ENCODE measurements around the gene CDC42.

Gene CDC42

DNA sequence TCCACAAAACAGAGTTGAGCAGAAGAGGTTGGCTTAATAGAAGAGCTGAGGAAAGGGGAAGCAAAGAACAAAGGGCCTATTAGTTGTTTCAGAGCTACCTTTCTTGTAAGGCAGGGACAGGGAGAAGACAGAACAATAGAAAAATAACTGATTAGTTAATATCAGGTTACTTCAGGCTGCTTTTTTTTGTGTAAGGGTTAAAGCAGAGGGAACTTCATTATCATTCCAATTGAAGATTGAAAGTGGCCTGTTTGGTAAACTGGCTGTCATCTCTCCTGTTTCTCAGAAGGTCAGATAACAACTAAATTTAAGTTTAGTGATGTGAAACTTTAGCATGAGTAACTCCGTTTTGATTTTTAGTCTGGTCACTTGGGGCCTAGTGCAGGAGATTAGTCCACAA is 22.3 kb downstream of the CDC42 start:
- DNase-seq (ENCODE audit: low read depth in 2 of 2), result no peak

DNA sequence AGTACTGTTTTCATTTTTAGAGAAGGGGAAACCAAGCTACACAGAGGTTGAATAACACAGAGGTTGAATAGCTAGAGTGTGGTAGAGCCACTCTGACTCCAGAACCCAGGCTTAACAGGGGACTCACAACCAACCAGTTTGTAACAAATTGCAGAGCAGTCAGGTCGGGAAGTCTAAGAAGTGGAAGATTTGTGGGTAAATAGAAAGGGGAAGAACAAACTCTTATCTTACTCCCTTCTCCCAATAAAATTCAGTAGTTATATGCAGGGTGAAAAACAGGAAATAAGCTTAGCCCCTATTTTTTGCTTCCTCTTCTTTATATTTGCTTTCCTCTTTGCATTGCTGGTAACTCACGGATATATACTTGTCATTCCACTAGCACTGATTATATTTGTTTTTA is 23.2 kb downstream of the CDC42 start:
- DNase-seq (ENCODE audit: low read depth in 2 of 2), result no peak

DNA sequence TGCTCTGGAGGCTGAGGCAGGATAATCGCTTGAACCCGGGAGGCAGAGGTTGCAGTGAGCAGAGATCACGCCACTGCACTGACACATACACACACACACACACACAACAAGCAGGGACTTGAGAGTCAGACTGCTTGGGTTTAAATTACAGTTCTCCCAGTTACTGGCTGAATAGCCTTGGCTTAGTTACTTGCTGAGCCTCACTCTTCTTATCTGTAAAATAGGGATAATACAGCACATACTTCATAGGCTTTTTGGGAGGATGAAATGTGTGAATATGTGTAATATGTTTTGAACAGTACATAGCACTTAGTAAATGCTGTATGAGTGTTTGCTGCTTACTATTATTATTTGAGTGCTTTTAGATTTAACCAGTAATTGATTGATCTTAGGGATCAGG is 23.8 kb downstream of the CDC42 start:
- no peak for DNase-seq (ENCODE audit: low read depth in 2 of 2)

DNA sequence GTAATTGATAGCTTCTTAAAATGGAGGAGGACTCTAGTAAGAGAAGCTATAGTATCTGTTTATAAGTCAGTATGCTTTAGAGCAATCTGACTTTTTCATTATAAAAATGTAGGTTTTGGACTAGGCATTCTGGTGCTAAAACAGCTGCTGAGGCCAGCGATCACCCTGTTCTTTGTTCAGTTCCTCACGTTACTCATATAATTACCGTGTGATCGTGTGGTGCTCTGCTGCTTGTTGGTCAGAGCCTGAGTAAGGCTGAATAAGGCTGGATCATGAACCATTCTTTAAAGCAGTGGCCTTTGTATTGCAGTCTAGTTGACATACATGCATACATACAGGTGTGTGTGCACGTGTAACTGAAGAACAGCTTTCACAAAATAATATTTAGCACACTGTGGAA is 25.2 kb downstream of the CDC42 start:
- no peak for DNase-seq (ENCODE audit: low read depth in 2 of 2)

DNA sequence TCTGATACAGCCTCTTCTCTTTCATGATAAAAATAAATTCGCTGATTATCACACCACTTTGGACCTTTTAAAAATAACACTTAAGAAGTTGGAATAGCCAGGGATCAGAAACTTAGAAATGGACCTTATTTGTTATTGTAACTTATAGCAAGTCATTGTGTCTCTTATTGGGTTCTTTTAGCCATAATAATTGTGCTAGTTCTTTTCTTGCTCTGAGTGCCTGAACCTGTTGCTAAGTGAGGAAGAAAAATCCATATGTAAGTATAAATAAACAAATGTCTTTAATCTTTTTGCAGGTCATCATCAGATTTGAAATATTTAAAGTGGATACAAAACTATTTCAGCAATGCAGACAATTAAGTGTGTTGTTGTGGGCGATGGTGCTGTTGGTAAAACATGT is 25.6 kb downstream of the CDC42 start:
- no peak for DNase-seq (ENCODE audit: low read depth in 2 of 2)

DNA sequence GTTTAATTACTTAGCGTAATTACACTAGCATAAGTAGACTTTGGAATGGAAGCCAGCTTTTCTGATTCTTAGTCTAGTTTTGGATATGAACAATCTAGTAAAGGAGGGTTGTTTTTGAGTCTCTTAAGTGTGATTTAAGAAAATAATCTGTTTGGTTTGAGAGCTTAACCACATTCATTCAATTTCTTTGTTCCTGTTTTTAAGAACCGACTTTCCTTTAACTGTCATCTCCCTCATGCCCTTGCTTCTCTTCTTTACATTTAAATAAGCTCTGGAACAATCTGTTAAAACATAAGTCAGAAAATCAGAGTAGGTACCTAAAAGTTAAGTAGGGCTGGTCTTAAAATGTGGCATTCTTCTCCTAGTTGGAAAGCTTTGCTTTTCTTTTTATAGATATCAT is 27.7 kb downstream of the CDC42 start:
- no peak for DNase-seq (ENCODE audit: low read depth in 2 of 2)

DNA sequence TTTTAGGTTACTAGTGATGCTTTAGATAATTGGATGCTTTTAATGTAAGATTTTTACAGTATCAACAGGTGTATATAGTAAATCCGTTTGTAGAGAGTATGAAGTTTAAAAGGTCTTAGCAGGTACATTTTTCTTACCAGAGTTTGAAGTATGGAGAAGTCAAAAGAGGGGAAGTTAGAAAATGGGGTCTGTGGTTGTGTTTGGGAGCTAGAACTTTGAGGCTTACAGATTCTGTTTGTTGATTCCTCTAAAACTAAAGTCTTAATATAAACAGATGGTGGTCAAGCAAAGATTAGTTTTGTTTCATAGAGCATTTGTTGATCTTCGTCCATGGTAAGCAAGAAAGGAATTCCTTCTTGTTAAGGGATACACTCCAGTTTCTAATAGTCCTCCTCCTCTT is 35.8 kb downstream of the CDC42 start:
- DNase-seq (ENCODE audit: low read depth in 2 of 2), result no peak

DNA sequence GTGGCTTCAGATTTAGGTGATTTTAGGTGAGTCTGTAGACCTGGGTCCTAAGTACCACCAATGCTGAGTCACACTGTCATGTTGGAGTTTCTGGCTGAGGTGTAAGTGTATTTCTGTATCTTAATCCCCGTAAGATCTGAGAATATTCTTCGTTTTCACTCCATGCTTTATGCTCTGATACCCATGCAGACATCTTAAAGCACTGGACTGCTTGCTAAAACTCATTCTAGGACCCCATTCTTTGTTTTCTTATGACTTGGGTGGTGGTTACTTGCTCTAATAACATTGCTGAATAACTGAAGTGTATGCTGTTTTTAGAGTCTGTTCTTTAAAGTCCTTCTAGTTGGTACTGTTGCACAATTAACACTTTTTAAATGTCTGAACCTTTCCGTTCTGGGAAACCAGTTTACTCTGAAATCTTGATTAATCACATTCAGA is 36.6 kb downstream of the CDC42 start:
- peak in 1 of 2 donors; percentile 11 for DNase-seq (ENCODE audit: low read depth in 2 of 2)

DNA sequence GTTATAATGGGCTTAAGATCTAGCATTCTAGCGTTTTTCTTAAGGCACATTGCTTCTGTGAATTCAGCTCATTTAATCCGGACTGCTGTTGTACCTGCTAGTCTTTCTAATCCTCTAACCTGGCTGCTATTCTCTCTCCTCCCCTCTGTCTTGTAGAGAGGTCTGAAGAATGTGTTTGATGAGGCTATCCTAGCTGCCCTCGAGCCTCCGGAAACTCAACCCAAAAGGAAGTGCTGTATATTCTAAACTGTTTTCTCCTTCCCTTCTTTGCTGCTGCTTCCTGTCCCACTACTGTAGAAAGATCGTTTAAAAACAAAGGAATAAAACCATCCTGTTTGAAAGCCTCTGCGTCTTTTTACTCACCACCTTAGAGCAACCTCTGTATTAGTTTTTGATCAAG is 37.3 kb downstream of the CDC42 start:
- DNase-seq (ENCODE audit: low read depth in 2 of 2), result no peak

DNA sequence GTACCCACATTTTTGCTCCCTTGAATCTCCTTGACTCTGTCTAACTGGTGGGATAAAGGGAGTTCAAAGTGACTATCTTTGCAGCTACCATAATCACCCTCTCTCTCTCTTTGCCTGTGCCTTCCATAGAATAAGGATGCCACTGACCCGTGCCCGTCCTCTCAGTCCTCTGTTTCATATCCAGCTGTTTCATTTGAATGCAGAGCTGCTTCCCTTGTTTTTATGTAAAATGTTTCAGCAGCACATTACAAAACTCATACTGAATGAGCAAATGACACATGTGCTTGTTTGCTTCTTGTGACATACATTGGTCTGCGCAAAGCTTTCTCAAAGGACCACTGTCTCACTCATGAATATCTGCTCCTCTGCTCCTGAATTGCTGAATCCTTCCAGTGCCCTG is 38.4 kb downstream of the CDC42 start:
- DNase-seq (ENCODE audit: low read depth in 2 of 2), result no peak

DNA sequence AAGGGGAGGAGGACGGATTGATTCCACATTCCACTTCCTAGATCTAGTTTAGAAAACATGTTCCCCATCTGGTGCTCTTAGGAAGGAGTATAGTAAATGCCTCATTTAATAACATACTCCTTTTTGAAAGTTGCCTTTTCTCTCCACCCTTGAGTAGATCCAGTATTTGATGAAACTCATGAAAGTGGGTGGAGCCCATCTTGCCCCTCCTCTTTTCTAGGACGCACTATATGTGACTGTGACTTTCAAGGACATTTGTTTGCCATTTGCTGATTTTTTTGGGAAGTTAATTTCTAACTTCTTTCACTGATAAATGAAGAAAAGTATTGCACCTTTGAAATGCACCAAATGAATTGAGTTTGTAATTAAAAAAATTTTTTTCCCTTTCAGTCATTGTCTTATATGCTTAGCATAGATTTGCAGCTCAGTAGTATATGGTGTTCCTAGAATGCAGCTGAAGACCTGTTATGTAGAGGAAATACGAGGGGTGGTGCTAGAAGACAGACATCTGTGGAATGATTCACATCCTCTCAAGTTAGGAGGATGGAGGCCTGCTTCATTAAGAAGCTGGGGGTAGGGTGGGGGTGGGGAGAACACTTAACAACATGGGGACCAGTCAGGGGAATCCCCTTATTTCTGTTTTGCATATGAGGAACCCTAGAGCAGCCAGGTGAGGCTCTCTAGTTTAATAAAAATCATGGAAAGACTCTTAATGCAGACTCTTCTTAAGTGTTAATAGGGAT is 39.7 kb downstream of the CDC42 start:
- peak; percentile 27 to 44 for DNase-seq (ENCODE audit: low read depth in 2 of 2)

DNA sequence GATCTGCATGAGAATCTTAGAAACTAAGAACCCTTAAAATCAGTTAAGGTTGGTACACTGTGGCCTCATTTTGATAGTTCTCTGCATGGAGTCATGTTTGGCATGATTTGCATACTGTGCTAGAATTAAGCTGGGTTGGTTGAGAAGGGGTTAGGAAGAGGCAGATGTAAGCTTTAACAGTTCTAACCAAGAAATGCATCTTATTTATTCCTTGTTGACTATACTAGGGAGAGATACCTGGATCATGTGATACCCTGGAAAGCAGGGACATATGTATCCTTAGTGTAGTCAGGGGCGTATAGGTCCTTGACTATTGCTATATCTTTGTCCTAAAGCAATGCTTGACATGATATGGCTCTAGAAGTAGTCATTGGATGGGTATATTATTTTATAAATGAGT is 41.0 kb downstream of the CDC42 start:
- DNase-seq (ENCODE audit: low read depth in 2 of 2), result no peak

DNA sequence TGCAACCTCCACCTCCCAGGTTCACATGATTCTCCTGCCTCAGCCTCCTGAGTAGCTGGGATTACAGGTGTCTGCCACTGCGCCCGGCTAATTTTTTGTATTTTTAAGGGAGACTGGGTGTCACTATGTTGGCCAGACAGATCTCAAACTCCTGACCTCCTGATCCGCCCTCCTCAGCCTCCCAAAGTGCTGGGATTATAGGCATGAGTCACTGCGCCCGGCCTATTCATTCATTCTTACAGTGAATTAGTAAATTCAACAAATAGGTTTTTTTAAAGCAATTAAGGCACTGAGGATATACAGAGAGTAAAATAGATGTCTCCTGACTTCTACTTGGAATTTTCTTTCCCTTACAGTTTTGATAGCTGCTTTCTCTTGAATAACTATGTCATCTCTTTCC is 43.5 kb downstream of the CDC42 start:
- no peak for DNase-seq (ENCODE audit: low read depth in 2 of 2)

DNA sequence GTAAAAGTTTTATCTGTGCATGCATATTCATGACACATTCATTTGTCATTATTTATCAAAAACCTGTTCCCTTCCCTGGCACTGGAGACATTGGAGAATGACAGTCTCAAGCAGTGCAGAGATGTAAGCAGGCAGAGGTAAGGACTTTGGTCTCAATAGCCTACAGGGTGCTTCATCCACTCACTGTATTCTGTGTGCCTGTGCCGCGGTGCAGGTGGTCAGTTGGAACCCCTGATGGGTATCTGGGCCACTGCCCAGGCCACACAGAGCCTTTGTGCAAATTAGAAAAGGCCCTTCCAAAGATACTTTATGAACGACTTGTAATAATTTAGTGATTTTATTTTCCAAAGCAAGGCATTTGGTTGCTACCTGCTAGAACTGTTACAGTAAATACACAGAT is 44.0 kb downstream of the CDC42 start:
- DNase-seq (ENCODE audit: low read depth in 2 of 2), result no peak

DNA sequence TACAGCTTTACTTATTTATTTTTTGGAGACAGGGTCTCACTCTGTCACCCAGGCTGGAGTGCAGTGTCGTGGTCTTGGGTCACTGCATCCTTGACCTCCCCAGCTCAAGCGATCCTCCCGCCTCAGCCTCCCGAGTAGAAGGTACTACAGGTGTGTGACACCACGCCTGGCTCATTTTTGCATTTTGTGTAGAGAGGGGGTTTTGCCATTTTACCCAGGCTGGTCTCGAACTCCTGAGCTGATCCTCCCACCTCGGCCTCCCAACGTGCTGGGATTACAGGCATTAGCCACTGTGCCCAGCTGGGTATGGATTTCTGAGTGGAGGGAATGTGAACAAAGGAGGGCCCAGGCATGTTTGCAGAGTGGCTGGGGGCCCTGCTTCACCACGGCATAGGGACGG is 46.2 kb downstream of the CDC42 start:
- no peak for DNase-seq (ENCODE audit: low read depth in 2 of 2)

DNA sequence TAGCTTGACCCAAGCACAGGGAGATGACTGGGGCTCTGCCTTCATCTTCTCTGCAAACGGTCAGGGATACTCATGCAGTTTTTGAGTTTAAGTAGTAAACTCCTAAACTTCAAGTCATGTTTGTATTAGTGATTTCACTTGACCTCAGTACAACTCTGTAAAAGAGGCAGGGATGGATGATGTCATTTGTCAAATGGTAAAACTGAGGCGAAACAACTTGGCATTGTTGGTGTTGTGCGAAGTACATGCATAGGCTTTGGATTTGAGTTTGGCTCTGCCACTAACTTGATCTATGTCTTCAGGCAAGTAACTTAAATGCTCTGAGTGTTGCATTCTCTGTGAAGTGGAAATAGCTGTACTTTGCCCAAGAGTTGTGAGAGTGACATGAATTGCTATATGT is 47.7 kb downstream of the CDC42 start:
- DNase-seq (ENCODE audit: low read depth in 2 of 2), result no peak

DNA sequence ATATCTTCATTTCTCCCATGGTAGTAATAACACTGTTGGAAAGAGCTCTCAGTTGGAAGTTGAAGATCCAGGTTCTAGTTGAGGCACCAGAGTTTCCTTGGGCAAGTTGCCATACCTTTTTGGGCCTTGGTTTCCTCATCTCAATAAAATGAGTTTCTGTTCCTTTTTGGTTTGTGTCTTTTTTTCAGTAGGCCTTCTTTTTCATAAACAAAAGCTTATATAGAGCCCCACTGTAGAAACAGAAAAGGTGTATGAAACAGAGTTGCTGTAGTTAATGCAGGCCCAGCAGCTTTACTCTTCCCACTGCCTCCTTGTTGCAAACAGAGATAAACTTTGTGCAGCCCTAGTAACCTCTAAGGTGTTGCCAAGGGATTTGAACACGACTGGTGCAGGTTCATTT is 48.7 kb downstream of the CDC42 start:
- no peak for DNase-seq (ENCODE audit: low read depth in 2 of 2)

DNA sequence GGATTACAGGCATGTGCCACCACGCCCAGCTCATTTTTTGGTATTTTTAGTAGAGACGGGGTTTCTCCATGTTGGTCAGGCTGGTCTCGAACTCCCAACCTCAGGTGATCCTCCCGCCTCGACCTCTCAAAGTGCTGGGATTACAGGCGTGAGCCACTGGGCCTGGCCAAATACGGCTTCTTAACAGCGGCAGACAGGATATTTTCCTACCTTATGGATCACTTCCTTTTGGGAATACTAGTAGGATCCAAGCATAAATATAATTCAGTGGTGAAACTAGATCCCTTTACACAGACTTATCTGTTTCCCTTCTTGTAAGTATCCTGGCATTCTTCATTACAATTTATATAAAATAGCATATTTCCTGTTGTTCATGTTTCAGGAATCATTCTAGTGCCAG is 49.5 kb downstream of the CDC42 start:
- DNase-seq (ENCODE audit: low read depth in 2 of 2), result no peak

DNA sequence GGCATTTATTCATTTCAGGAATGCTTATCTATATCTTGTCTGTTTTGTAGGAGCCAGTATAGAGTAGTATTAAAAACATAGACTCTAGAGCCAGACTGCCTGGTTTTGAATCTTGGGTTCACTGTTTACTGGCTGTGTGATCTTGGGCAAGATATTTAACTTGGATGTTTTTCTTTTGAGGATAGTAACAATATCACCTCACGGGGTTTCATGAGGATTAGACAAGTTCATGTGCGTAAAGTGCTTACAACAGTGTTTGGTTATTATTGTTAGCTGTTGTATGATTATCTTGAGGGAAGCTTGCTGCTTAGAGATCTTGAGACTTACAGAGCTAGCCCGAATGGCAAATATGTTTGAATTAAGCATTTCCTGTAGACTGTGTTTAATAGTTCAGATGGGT is 50.2 kb downstream of the CDC42 start:
- no peak for DNase-seq (ENCODE audit: low read depth in 2 of 2)

DNA sequence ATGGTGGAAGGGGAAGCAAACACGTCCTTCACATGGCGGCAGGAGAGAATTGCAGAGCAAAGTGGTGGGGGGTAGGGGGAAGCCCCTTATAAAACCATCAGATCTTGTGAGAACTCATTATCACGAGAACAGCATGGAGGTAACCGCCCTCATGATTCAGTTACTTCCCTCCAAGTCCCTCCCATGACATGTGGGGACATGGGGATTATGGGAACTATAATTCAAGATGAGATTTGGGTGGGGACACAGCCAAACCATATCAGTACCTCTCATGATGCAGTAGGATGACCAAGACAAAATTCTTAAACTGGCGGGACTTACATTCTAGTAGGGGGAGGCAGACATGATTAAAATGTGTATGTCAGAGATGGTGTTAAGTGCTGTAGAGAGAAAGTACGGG is 51.6 kb downstream of the CDC42 start:
- DNase-seq (ENCODE audit: low read depth in 2 of 2), result no peak

DNA sequence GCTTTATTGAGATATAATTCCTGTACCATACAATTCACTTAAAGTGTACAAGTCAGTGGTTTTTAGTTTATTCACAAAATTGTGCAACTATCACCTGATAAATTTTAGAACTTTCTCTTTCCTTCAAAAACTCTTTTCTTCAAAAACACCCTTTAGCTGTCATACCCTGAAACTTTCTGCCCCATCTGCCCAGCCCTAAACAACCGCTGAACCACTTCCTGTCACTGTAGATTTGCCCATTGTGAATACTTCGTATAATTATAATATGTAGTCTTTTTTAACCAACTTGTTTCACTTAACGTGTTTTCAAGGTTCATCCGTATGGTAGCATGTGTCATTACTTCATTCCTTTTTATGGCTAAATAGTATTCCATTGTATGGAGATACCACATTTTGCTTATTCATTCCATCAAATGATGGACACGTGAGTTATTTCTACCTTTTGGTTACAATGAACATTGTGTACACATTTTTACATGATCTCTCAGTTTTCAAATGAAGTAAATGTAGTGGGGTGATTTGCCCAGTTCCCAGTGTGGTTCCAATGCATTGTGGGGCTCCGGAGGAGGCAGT is 52.4 kb downstream of the CDC42 start:
- no peak for DNase-seq (ENCODE audit: low read depth in 2 of 2)

DNA sequence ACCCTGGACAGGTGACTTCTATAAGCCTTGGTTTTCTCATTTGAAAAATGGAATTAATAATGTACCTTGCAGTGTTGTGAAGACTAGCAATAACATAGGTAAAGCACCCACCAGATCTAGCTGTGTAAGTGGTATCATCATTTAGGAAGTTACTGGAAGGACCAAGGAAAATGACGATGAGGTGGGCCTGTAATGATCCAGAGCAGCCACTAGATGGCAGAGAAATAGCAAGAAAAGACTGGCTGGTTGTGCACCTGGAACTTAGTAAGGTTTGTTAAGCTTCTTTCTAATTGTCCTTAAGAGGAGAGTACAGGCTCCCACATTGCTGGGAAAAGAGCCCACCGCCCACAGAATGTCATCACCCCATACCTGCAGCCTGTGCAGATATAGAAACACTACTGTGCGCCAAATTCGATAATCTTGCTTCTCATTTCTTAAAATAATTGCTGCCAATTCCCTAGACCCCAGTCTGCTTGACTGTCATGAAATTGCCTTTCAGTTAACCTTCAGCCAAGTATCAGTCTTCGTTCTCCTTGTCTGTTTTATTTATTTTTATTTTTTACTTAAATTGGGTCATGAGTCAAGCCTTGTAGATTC is 53.2 kb downstream of the CDC42 start:
- no peak for DNase-seq (ENCODE audit: low read depth in 2 of 2)

DNA sequence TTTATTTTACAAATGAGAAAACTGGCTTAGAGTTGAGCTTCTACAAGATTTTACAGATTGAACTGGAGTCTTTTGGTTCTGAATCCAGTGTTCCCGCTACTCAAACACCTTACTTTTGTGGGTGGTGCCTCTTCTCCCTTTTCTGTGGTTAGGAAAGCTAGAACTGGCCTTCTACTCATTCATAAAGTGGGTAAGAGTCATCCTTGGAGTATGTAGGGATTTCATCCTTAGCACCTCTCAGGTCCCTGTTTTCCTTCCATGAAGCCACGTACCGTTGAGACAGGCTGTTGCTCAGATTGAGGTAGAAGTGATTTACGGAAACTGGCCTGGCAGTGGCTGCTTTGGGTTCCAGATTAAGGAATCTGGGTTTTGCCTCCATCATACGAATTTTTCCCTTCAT is 54.6 kb downstream of the CDC42 start:
- no peak for DNase-seq (ENCODE audit: low read depth in 2 of 2)

Data from activated CD4-positive, alpha-beta T cell treated with anti-CD3 and anti-CD28 coated beads for 24 hours (primary cell).